HG03025 (cell line): ENCODE results near the gene SMARCD1.

Source experiments
- ATAC-seq: cut with Tn5 transposase; IDR thresholded peaks from one replicate; pipeline ENCODE4 v1.9.1; 2021; ENCODE audit warnings: mild to moderate bottlenecking, moderate library complexity; ENCODE audit not compliant: unreplicated experiment, low FRiP score

SMARCD1 gene

DNA sequence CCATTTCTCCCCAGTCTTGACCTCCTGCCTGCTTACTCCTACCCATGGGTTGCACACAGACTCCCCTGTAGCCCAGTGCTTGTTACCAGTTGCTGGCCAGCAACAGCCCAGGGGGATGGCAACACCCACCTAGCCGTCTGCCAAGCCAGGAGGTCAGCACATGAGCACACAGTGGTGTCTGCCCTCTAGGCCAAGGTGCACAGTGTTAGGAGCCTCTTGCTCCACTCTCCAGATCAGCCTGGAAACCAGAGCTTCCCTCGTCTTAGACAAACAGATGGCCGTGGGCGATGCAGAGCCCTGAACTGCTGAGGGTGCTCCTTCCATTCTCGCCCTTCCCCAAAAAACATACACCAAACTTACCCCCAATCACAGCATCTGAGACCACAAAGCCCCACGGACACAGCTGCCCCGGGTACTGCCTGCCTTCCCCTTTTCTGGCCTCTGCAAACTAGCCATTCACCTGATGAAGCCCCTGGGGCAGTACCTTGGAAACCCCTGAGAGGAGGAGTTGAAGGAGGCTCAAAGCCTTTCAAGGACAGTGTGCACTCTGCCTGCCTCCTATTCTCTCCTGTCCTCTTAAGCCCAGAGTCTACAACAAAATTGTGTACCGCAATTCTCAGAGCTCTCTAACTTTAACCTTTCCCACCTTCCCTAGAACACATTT lies 17.6 kb downstream of the SMARCD1 start:
- ATAC-seq = no peak

- no peak for ATAC-seq
These were observed 18.2 kb downstream of the SMARCD1 start for GRCh38 chr12:50103351-50103750.

- ATAC-seq = no peak
These were observed 18.7 kb downstream of the SMARCD1 start, which contains the start of gene GPD1 for GRCh38 chr12:50103767-50104321. GPD1 (plus strand) TSS chr12:50104008; CDS start chr12:50104051, 43 bp downstream.

DNA sequence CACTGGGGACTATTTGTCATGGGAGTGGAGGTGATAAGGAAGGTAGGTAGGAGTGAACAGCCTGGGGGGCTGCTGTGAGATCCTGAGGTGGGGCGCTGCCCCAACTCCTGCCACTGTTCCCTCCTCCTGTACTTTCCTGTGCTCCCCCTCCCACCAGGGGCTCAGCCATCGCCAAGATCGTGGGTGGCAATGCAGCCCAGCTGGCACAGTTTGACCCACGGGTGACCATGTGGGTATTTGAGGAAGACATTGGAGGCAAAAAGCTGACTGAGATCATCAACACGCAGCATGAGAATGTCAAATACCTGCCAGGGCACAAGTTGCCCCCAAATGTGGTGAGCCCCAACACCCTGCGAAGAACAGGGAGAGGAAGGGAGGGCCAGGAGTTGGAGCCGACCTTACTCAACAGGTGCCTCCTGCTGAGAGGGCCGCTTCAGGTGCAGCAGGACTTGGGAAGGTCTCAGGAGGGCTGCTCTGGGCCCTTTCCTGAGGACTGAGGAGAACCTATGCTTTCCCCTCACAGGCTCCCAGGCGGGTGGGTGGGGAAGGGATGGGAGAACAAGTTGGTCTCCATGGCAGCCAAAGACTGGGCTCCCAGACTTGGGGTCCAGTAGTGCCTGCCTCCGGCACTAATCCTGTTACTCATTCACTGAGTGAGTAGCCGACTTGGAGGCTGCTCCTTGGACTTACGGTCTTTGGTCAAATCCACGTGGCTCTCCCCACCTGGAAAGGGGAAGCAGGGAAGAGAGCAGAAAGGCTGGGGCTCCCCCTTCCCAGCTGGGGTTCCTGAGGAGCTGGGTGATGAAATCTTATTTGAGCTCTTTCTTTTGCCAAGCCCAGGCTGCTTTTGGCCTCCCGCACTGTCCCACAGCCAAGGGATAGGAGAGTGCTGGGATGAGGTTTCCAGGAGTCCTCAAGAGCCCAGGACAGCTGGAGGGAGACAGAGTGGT lies 19.6 kb downstream of the SMARCD1 start:
- ATAC-seq = no peak

- ATAC-seq = no peak
These were observed 20.8 kb downstream of the SMARCD1 start for GRCh38 chr12:50105913-50106450.

GRCh38 chr12:50106907-50107306 lies 21.8 kb downstream of the SMARCD1 start:
- ATAC-seq = no peak

- no peak for ATAC-seq
These were observed 22.5 kb downstream of the SMARCD1 start for GRCh38 chr12:50107416-50108268.

DNA sequence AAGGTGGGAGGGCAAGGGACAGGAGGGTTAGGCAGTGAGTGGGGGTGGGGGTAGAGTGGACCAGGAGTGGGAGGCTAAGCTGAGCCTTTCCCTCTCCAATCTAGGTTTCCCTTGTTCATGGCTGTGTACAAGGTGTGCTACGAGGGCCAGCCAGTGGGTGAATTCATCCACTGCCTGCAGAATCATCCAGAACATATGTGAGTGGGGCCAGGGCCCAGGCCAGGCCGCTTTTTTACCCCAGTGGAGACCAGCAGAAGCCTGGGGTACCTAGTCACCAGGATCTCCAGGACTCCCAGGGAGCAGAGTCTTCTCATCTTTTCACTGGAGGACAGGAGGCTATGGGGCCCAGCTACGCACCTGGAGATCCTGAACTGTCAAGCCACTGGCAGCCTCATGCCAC lies 24.2 kb downstream of the SMARCD1 start:
- no peak for ATAC-seq

DNA sequence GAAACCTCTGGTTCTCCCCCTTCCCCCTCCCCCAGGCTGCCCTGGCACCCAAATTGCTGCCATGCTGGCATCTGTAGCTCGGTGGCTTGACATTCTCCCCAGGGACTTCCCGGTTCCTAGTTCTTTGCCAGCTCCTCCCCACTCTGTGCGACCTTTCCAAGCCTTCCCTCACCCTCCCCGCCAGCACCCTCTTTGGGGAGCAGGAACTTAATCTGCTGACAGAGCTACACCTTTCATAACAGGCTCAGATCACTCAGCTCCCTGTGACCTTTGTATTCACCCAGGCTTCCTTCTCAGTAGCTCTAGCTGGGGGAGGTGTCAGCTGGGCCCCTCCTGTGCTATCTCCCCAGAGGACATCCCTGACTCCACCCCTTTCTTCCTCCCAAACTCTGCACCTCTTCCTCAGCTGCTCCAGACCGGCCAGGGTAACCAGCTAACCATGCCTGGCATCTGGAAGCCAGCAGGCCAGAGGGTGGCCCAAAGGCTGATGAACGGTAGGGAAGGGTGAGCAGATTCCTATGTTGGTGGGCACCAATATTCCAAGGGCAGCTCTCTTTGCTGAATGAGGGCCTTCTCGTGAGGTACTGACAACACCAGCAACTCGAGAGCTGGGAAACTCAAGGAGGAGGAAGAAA lies 25.1 kb downstream of the SMARCD1 start:
- ATAC-seq = no peak

- no peak for ATAC-seq
These were observed 25.7 kb downstream of the SMARCD1 start for GRCh38 chr12:50110762-50111351.

DNA sequence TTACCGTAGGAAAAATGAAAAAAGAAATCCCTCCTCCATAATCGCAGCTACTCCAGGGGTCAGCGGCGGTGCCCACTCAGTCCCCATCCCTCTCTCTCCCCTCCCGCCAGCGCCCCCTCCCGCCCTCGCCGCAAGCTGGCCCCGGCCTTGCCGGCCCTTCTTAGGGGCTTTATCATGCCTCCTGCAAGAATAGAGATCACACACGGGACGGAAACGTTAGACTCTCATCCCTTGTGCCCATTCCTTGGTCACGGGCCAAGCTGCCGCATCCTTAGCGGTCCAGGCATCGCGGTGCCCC lies 26.2 kb downstream of the SMARCD1 start:
- peak; percentile 3 for ATAC-seq

DNA sequence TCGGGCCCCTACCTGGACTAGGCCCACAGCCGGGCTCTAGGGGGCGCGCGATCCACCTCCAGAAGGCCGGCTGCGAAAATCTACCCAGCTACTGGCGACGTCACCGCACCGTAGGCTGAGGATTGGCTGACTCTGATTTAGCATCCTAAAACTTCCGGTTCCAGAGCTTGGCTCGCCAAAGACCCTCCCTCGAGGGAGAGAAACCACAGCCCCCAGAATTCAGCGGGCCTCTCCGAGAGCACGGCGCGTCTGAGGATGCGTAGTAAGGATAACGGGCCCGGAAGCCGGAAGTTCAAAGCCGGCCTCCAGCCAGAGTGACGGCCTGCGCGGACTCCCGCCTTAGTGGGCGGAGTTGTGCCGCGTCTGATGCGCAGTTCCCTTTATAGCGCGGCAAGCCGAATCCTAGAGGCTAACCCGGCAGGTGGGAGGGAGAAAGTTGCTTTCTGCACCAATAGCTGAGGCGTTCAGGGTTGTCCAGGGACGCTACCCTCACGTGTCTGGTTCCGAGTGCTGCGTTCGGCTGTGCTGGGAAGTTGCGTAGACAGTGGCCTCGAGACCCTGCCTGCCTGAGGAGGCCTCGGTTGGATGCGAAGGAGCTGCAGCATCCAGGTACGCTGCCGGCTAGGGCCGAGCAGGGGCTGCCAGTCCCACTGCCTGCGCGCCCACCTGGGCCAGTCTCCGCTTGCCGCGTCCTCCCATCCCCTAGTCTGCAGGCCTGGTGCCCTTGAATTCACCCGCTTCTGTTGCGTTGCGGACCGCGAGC lies 26.7 kb downstream of the SMARCD1 start, which contains the start of gene COX14:
TSS of gene COX14 (plus strand) at position 544 of the 763 bp plus-strand sequence. CDS start 7,808 bp downstream, outside the sequence.
- peak; percentile 81 for ATAC-seq

DNA sequence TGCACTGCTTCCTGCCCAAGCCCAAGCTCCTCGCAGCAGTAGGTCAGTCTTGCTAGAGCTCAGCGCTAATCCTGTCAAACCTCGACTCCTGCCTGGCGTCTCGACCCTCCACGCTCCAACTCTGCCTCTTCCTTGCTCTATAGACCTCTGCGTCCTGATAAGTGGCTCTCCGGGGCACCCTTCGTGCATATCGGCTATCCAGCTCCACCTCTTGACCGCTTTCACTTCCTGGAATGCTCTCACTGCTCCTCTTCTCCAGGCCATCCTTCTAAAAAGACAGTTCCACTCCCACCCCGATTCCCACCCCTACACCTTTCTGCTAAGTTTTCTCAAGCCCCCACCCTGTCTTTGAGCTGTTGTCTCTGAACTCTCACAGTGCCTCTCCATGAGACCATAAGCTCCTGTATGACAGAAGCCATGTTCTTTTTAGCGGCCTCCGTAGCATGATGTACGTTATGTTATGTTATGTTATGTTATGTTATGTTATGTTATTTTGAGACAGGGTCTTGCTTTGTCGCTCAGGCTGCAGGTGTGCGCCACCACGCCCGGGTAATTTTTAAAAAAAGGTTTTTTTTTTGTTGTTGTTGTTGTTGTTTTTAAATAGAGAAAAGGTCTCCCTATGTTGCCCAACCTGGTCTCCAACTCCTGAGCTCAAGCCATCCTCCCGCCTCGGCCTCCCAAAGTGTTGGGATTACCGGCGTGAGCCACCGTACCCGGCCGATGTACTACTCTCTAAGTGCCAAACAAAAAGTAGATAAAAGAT lies 27.5 kb downstream of the SMARCD1 start:
- no peak for ATAC-seq

DNA sequence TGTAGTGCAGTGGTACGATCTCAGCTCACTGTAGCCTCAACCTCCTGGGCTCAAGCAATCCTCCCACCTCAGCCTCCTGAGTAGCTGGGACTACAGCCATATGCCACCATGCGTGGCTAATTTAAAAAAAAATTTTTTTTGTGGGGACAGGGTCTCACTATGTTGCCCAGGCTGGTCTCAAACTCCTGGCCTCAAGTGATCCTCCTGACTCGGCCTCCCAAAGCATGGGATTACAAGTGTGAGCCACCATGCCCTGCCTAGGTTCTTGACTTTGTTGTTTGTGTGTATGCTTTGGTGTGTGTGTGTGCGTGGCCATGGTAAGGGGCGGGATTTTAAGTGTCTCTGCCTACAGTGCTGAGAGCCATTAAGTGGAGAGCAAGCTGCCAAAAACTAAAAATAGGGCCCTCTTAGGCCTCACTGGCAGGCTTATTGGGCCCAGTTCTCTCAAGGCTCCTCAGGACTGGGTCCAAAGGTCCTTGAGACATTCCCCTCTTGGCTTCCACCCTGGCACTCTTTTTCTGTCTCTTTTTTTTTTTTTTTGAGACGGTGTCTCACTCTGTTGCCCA lies 32.0 kb downstream of the SMARCD1 start:
- no peak for ATAC-seq

- ATAC-seq = no peak
These were observed 34.2 kb downstream of the SMARCD1 start for GRCh38 chr12:50119387-50119786.

DNA sequence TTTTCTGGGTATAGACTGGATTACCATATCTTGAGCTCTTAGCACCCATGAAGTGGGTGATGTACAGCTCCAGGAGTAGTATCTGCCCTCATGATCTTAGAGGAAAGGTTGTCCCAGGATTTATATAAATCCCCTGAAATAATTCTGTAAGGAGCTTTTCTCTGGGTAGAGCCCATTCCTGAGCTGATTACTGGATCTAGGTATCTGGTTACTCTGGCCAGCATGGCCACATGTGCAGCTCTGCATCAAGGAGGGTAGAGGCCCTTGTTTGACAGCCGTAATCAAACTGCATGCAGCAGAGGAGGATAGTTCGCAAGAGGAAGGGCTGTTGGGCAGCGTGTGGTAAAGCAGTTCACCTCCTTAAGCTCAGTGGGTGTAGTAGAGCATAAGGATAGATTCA lies 35.4 kb downstream of the SMARCD1 start:
- no peak for ATAC-seq

DNA sequence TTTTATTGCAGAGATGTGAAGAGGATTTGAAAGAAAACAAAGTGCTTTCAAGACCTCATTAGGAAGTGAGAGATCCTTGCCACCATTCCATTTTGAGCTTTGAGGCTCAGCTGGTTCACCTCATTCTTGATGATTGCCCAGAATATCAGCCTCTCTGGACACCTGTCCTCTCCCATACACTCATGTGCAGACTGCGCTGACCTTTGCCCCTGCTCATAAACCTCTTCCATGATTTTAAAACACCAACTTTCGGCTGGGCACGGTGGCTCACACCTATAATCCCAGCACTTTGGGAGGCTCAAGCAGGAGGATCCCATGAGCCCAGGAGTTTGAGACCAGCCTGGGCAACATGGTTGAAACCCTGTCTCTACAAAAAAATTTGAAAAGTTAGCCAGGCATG lies 35.8 kb downstream of the SMARCD1 start:
- no peak for ATAC-seq

GRCh38 chr12:50121641-50122040 lies 36.5 kb downstream of the SMARCD1 start:
- no peak for ATAC-seq
